ENCODE measurements around the gene TMEM247. TPM values are rescaled to one million over a fixed set of nuclear protein-coding genes. Genes with fewer than 3 reads are reported as not detected.

Gene TMEM247
- total RNA-seq, 1 experiment from 2014 or later: not detected

DNA sequence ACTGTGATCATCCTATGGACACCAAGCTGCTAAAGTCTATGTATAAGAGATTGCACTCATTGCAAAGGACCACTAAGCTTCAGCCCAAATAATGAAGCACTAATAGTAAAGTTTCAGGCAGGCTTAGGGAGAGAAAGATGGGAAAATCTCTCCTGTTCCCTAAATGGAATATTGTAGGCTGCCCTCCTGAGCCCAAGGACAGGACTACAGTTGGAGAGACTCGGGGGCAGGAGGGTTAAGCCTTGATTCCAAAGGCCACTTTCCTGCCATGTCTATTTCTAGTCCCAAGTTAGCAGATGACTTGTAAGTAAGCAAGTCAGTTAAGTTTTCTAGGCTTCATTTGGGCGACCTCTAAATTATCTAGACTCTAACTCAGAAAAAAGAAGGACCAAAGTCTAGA lies 9.0 kb downstream of the TMEM247 start:
- DNase-seq (ENCODE audit: low spot score): no peak

DNA sequence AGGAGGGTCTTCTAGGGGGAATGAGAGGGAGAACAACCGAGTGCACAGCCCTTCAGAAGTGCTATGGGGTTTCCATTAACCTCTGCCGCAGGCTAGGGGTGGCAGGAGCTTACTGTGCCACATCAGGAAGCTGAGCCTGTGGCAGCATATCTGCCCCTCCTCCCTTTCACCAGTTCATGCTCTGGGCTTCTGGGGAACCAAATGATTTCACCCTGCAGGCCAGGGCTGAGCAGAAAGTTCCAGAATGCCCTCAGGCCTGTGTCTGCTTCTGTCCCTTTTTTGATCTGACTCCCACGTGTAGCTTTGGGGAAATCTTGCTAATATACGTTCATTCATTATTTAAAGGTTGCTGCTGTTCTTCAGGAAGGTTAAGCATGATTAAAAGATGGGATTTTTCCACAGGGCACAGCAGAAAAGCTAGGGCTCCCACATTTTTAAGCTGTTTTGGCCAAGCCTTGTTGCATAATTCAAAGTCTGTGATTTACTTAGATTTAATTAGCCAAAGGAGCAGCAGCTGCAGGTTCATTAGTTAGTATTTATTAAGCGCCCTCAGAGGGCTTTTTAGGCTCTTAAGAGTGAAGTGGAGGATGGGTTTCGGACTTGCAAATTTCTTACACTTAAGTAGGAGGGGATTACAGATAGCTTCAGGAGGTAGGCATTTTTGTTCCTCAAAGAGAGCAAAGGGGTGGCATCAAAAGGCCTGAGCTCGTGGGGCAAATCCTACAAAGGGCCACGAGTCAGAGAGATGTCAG lies 10.2 kb downstream of the TMEM247 start:
- no peak for DNase-seq (ENCODE audit: low spot score)

DNA sequence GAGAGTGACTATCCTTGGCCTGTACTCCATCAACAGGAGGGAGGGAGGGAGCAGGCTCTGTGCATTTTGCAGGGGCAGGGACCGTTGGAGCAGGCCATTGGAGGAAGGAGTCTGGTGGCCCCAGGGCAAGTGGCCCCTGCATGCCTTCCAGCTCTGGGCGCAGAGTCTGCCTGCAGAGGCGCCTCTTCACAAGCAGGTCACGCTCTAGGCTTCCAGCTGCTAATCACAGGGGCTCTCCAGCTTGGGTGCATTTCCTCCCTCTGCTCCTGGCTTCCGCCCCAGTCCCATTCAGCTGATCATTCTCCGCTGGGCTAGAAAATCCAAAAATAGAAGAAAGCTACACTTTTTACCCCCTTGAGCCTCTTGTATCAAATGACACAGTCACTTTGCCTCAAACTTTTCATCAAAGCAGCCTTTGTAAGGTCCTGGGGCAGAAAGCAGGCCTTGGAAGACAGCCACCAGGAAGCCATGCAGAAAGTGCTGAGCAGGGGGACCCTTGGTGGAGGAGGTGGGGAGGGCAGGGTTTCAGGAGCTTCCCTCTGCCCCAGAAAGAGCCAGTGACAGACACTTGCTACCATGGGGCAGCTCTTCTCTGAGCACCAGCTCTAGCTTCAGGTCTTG lies 11.3 kb downstream of the TMEM247 start:
- DNase-seq (ENCODE audit: low spot score): no peak

DNA sequence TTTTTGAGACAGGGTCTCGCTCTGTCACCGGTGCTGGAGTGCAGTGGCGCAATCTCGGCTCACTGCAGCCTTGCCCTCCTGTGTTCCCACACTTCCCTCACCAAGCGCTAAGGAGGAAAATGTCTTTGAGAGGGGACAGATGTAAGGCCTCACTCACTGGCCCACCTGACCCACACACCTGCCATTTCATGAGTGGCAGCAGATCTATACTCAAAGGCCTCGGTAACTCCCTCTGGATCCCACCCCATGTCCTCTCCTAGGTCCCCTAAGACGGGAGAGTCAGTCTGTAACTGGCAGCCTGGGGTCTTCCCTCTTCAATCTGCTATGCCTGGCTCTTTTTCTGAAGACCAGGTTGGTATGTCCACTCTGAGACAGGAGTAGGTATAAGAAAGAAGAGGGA lies 12.9 kb downstream of the TMEM247 start:
- no peak for DNase-seq (ENCODE audit: low spot score)

DNA sequence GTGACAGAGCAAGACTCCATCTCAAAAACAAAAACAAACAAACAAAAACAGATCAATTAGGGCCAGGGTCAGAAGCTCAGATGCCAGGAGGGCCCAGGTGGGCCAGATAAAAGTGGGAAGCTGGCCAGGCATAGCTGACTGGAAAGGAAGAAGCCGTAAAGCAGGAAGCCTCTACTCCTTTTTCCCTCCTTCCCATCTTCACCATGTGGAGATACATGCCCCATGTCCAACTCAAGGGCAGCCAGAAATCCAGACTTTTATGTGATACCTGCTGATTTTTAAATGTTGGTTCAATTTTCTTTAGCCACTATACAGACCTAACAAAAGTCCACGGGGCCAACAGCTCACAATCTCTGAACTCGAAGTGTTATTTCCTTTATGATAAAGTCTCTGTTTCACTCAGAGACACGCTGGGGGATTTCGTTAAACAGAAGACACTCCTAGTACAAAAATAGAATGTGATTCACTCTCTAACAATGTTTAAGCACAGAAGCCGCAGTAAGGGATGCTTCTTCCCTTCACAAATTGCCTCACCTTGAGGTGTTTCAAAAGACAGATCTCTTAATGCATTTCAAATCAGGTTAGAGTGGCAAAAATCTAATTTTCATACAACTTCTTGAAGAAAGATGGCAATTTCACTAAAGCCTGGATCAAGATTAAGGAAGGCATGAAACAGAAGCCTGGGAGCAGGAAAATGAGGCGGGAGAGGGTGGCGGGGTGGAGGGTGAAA lies 14.0 kb downstream of the TMEM247 start:
- DNase-seq (ENCODE audit: low spot score): no peak

DNA sequence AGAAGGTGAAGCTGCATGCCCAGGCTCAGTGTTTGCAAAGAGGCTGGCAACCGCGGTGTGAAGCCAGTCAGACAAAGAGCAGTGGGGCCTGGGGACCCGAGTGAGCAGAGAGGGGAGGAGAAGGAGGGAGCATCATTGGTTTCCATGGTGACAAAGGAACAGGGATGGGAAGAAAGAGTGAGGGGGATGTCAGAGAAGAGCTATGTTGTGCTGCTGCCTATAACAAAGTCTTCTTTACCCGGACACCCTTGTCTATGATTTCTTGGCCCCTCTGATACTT lies 14.5 kb downstream of the TMEM247 start:
- no peak for DNase-seq (ENCODE audit: low spot score)

DNA sequence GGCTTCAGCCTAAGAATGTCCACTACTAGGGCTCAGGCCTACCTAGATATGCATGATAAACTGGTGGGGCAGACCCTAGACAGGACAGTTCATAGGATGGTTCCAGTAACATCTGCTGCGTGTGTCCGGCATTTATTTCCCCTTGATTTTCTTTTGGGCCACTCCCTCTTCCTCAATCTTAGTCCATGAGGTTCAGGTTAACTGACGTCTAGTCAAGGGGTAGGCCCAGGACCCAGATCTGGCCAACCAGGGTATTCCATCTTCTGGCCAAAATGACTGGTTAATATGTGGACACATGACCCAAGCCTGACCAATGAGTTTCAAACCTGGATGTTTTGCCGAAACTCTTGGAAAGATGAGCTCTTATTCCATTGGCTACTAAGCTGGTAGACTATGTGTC lies 15.2 kb downstream of the TMEM247 start:
- no peak for DNase-seq (ENCODE audit: low spot score)

DNA sequence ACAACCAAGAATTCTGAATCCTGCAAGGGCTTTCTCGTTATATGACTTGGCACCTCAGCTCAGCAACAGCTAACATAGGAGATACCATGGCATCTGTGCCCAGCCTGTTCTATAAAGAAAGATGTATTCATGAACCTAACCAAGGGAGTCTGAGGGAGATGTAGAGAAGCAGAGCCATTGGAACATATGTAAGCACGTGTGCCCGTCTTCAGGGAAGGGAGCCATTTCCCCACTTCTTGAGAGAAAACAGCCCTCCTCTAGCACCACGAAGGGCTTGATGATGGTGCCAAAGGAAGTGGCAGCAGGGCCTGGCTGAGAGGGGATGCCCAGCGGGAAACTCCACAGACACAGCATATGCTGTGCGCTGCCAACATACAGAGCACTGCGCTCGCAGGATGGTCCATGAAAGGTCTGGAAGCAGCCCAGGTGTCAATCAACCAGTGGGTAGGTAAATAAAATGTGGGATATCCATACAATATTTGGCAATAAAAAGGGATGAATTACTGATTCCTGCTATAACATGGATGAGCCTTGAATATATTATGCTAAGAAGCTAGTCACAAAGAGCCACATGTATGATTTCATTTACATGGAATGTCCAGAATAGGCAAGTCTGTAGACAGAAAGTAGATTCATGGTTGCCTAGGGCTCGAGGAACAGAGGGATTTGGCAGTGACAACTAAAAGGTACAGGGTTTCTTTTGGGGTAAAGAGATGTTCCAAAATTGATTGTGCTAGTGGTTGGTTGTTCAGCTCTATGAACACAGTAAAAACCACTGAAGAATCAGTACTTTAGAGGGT lies 16.1 kb downstream of the TMEM247 start:
- DNase-seq (ENCODE audit: low spot score): no peak

DNA sequence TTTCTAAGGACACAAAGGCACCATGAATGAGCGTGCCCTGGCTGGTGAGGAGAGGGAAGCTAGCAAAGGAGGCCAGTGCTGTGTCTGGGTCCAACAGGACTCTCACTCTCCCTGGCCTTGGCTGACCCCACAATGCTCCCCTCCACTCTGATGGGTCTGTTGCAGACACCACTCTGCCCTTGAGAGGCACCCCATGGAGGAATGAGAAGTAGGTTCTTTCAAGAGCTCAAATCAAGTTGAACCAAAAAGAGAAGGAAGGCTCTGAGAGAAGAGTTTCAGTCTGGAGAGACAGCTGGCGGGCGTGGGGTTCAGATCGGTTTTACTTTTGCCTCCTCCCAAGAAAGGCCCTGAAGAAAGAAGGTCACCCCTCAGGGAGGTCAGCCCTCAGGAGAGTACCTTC lies 18.4 kb downstream of the TMEM247 start:
- no peak for DNase-seq (ENCODE audit: low spot score)

DNA sequence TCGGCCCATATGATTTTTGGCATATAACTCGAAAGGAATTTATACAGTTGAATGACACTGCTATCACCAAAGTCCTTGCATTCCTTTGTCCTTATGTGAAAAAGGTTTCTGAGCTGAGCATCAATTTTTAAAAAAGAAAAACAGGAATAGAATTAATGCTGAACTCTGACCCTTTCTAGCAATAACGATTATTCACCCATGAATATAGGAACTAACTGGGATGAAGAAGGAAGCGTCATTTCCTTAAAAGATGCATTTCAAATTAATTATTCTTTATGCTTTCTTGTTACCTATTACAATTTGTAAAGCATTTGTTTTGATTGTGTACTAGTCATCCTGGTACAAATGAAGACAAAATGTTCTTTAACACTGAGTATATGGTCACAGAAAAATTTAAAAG lies 19.3 kb downstream of the TMEM247 start:
- no peak for DNase-seq (ENCODE audit: low spot score)

DNA sequence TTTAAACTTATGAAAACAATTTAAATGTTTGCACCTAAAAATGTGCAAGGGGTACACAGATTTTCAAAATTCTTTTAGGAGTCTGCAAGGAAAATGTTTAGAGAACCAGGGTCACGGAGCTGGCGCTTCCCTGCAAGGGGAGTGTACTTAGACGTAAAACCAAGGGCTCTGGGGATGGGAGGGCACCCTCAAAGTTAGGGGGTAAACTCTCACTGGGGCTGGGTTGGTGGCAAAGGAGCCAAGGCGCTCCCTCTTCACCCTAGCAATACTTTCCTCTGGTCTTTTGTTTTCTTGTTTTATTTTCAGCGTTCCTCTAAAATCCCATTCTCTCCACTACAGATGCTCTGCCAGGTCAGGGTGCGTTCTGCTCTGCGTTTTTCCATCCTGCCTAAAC lies 20.0 kb downstream of the TMEM247 start:
- DNase-seq (ENCODE audit: low spot score): no peak

DNA sequence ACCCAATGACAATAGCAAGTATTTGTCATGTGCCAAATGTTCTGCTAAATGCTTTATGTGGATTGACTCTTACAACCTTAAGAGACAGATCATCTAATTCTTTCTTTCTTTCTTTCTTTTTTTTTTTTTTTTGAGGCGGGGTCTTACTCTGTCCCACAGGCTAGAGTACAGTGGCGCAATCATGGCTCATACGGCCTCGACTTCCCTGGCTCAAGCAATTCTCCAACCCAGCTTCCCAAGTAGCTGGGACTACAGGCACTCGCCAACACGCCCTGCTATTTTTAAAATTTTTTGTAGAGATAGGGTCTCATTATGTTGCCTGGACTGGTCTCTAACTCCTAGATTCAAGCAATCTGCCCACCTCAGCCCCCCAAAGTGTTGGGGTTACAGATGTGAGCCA lies 21.4 kb downstream of the TMEM247 start:
- no peak for DNase-seq (ENCODE audit: low spot score)

DNA sequence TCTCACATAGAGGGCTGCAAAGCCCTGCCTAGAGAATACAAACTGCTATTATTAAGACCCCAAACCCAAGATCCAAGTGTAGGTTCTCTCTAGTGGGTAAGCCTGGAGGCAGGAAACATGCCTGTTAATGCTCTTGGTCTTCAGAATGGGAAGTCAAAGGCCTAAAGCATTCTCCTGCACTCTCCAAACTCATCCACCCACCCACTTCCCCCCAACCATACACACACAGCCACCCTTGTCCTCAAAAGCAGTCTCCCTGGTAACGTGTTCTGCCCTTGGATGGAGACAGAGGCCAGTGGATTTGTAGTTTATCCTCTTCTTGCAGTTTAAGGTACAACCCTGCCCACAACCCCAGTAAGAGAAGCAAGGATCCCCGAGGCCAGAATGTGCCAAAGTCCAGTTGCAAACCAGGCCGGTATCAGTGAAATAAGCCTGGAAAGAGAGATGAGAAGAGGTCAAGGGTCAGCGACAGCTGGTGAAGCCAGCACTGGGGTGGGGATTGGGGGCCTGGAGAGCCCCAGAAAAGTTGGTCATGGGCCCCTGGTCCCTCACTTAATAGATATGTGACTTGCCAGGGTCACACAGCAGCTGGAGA lies 23.0 kb downstream of the TMEM247 start:
- DNase-seq (ENCODE audit: low spot score): no peak

DNA sequence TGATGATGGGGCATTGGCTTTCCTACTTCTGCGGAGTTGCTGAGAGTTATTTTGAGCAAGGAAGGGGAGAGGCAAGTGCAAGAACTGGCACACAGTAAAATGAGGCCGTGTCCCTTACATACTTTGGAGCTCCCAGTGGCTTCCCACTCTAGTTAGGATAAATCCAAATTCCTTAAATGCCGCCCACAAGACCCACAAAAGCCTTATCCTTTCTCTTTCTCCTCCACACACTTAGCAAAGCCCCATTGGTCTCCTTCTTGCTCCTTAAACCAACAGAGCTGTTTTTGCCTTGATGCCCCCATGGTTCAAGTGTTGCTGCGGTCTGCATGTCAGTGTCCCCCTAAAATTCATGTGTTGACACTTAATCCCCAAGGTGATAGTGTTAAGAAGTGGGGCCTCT lies 24.3 kb downstream of the TMEM247 start:
- DNase-seq (ENCODE audit: low spot score): no peak

DNA sequence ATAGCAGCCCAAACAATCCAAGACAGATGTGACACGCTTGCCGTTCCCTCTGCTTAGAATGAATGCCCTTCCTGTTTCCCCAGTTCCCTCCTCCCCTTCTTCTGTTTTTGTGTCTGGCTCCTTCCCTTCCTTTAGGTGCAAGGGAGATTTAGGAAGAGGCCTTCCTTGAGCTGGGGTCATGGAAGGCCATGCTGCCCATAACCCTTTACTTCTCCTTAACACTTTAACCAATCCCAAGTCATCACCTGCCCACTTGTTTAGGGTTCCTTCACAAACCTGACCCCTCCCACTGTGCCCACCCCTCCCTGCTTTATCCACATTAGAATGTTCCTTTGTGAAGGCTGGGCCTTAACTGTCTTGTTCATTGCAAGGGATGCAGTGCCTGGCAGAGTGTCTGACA lies 24.9 kb downstream of the TMEM247 start:
- no peak for DNase-seq (ENCODE audit: low spot score)

DNA sequence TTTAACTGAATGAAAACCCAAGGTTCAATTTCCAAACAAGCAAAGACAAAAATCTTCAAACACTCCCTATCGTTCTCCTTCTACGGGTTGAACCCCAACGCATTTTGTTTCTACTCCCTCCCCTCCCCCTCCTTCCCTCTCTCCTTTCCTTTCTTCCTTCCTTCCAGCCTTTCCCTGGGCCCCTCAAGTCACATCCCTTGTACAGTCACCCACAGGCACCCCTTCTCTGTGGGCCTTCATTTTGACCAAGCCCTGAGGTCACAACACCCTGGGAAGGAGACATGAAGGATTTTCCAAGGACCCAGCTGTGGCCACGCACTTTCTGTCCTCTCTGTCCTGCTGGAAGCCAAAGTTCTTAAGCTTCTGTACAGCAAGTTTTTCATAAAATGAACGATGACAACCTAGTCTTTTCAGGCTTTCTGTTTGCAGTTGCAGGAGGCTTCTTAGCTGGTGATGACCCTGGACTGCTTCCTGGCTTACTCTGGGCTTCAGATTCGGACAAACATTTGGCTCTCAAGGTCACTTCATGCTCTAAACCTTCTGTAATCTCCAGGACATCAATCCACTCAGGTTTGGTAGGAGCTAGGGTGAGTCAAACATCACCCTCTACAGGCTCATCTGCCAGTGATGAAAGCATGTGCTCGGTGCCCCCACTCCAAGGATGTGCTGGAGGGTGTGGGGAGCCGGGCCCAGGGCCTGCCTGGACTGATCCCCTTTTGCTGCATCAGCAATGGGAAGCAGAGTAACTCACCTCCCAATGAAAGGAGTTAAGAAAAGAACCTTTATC lies 25.5 kb downstream of the TMEM247 start:
- DNase-seq (ENCODE audit: low spot score): no peak

DNA sequence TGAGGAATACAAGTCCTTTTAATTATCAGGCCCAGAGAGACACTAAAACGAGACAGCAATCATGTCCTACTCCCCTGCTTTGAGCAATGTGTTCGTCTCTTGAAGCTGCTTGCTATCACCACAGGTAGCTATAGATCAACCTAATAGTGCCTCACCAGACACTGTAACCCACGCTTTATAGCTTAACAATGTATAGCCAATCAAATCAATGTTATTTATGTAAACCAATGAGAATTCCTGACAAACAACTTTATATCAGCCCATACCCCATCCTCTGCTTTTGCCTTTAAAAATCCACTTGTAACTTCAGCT lies 26.1 kb downstream of the TMEM247 start:
- DNase-seq (ENCODE audit: low spot score): no peak

DNA sequence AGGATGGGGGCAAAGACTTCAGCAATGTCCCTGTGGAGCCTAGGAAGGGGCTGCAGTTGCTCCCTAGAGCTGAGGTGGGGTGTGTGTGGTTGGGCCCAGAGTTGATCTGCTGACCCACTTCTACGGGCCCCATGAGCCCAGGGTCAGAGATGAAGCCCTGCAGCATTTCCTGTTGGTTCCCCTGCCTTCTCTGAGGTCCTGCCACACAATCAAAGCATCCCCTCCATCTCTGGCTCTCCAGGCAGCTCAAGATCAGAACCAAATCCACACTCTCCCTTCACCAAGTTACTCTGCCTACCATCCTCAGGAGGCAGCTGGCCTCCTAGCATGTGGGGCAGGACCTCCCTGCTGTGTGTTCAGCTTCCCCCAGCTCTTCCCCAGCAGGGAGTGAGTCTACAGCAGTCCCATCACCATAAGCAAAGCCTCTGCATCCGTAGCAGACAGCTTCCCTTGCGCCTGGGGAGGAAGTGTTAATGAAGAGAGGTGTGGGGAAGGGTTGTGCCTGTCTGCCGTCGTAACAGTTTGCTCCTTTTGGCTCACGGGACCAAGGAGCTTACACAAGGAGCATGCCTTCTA lies 26.9 kb downstream of the TMEM247 start:
- DNase-seq (ENCODE audit: low spot score): no peak

DNA sequence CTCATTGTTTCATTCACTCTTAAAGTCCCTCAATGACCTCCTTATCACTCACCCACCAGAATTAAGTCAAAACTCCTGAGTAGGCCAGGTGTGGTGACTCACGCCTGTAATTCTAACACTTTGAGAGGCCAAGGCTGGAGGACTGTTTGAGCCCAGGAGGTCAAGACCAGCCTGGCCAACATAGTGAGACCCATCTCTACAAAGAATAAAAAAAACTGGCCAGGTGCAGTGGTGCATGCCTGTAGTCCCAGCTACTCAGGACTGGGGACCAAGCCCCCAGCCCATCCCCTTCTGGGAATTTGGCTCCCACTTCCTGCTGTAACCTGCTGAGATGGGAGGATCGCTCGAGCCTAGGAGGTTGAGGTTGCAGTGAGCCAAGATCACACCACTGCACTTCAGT lies 28.9 kb downstream of the TMEM247 start:
- DNase-seq (ENCODE audit: low spot score): no peak

DNA sequence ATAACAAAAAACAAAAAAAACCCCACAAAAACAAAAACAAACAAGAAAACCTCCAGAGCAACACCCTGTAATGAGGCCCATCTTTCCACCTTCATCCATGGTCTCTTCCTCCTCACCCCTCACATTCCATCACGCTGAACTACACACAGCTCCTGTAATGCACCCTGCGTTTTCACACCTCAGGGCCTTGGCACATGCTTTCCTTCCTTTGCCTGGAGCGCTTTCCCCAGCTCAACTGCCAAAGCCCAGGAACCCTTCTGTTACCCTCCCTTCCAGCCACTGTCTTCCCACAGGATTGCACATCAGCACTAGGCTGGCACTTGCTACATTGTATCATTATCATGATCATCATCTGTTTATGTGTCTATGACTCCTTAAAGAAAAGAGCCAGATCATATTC lies 29.4 kb downstream of the TMEM247 start:
- DNase-seq (ENCODE audit: low spot score): no peak

DNA sequence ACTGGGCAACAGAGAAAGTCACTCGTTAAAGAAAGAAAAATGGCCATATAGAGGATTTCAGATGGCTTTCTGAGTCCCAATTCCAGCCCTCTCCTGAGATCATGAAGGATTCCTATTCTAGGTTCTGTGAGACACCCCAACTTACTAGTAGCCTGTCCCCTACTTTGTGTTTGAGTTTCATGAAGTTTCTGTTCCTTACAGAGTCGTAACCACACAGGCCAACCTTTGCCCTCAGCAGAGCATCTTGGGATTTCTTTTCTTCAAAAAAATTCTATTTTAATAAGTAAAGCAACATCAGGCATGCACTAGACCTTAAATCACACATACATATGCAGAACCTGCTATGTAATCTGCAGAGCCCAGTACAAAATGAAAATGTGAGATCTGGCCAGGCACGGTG lies 30.4 kb downstream of the TMEM247 start:
- DNase-seq (ENCODE audit: low spot score): no peak
